H54 (cell line): ENCODE results near the gene CCDC12.

ENCODE experiments used
- DNase-seq: peaks from one replicate; pipeline ENCODE4 v3.0.0; 2011; ENCODE audit warnings: low spot score, mixed read lengths; ENCODE audit not compliant: insufficient read length
- FAIRE-seq: peaks from 3 replicates; lab custom pipeline; 2011; peaks lifted over from hg19 to GRCh38; lab: Jason Lieb, UNC
- POLR2A ChIP-seq: IDR thresholded peaks from 2 replicates; pipeline ENCODE4 v1.6.1; 2011; ENCODE audit warnings: low read depth, mild to moderate bottlenecking, low read length

Gene CCDC12

GRCh38 chr3:47004369-47005211, 28.0 kb upstream of the CCDC12 start:
- FAIRE-seq (no peak), DNase-seq (no peak)
- no peak for TF ChIP-seq POLR2A

- no peak for FAIRE-seq
- no peak for DNase-seq
- TF ChIP-seq POLR2A: no peak
Observed at GRCh38 chr3:47003461-47004368, 27.2 kb upstream of the CCDC12 start.

GRCh38 chr3:47003056-47003410, 26.5 kb upstream of the CCDC12 start:
- no peak for TF ChIP-seq POLR2A
- DNase-seq (no peak), FAIRE-seq (no peak)

- DNase-seq: no peak
- no peak for FAIRE-seq
Observed at GRCh38 chr3:47002171-47003055, 25.9 kb upstream of the CCDC12 start.

GRCh38 chr3:47001731-47002170, 25.2 kb upstream of the CCDC12 start:
- TF ChIP-seq POLR2A: no peak
- DNase-seq (no peak), FAIRE-seq (no peak)

More at GRCh38 chr3:47002171-47003055, 25.9 kb upstream of the CCDC12 start:
- no peak for TF ChIP-seq POLR2A

- DNase-seq: no peak
- FAIRE-seq: no peak
- TF ChIP-seq POLR2A: no peak
Observed at GRCh38 chr3:47000922-47001730, 24.6 kb upstream of the CCDC12 start.

GRCh38 chr3:47000198-47000815, 23.8 kb upstream of the CCDC12 start:
- DNase-seq (peak; percentile 81), FAIRE-seq (no peak)
- TF ChIP-seq POLR2A: no peak

- DNase-seq (no peak), FAIRE-seq (no peak)
- TF ChIP-seq POLR2A: no peak
Observed at GRCh38 chr3:46999516-47000197, 23.1 kb upstream of the CCDC12 start.

- no peak for FAIRE-seq
- DNase-seq: no peak
- no peak for TF ChIP-seq POLR2A
Observed at GRCh38 chr3:46998852-46999515, 22.4 kb upstream of the CCDC12 start.

GRCh38 chr3:46998121-46998851, 21.7 kb upstream of the CCDC12 start:
- TF ChIP-seq POLR2A: no peak
- peak; percentile 67 for DNase-seq

More at GRCh38 chr3:46998121-46998851, 21.7 kb upstream of the CCDC12 start:
- no peak for FAIRE-seq
